ENCODE data around the gene YIPF1.

YIPF1 gene

DNA sequence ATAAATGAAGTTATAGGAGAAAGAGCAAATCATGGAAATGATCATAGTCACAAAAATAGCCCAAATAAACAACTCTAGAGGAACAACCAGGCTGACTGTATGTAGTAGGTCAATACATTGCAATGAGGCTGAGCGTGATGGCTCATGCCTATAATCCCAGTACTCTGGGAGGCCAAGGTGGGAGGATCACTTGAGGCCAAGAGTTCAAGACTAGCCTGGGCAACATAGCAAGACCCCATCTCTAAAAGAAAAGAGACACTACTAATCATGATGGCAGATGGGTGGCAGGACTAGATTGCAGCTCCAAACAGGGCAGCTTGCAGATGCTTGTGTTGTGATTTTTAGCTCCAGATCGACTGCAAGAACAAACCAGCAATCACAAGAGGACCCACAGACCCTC, 79.1 kb downstream of the YIPF1 start:
- Histone ChIP-seq H3K4me3 (ENCODE audit: low read depth in 1 of 2, low read length in 2 of 2) (no peak overlapping the region), H3K36me3 (ENCODE audit: control insufficient read depth in 1 of 2, insufficient read depth in 2 of 2, low read length in 2 of 2) (peaks cover 8 to 16% of the 10 kb centered on the region in 2 donors), H3K27ac (ENCODE audit: low read length) (no peak overlapping the region), H3K4me1 (ENCODE audit: control insufficient read depth in 1 of 2, insufficient read depth in 2 of 2, low read length in 2 of 2) (no peaks in the 10 kb centered on the region), H3K27me3 (ENCODE audit: low read depth, low read length) (no peaks in the 10 kb centered on the region), H3K9me3 (ENCODE audit: control insufficient read depth in 1 of 2, low read length in 2 of 2) (no peaks in the 10 kb centered on the region)

- Histone ChIP-seq H3K4me3 (ENCODE audit: low read depth in 1 of 2, low read length in 2 of 2) (no peak overlapping the region), H3K4me1 (ENCODE audit: control insufficient read depth in 1 of 2, insufficient read depth in 2 of 2, low read length in 2 of 2) (no peaks in the 10 kb centered on the region), H3K27ac (ENCODE audit: low read length) (no peak overlapping the region), H3K36me3 (ENCODE audit: control insufficient read depth in 1 of 2, insufficient read depth in 2 of 2, low read length in 2 of 2) (peaks cover 8 to 19% of the 10 kb centered on the region in 2 donors), H3K9me3 (ENCODE audit: control insufficient read depth in 1 of 2, low read length in 2 of 2) (no peaks in the 10 kb centered on the region), H3K27me3 (ENCODE audit: low read depth, low read length) (no peaks in the 10 kb centered on the region)
Observed at GRCh38 chr1:53810007-53810406, 79.6 kb downstream of the YIPF1 start.

DNA sequence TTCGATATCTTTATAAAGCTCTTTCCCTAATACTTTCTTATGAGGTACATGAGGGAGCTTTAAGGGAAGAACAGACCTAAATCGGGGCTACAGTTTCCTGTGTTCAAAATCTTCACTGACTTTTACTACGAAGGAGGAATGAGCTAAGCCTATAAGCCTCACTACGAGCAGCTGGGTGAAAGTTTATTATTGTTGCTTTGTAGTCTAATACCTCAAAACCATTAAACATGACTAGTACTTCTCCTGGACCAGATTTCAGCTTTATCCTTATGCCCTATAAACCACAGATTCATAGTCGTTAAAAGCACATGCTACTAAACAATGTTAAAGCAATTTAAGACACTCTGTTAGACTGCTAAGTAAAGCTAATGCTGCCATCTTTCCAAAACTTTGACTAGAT, 81.7 kb downstream of the YIPF1 start:
- Histone ChIP-seq H3K27ac (ENCODE audit: low read length) (no peak overlapping the region), H3K36me3 (ENCODE audit: control insufficient read depth in 1 of 2, insufficient read depth in 2 of 2, low read length in 2 of 2) (peaks cover 8 to 21% of the 10 kb centered on the region in 2 donors), H3K4me1 (ENCODE audit: control insufficient read depth in 1 of 2, insufficient read depth in 2 of 2, low read length in 2 of 2) (no peaks in the 10 kb centered on the region), H3K9me3 (ENCODE audit: control insufficient read depth in 1 of 2, low read length in 2 of 2) (no peaks in the 10 kb centered on the region), H3K4me3 (ENCODE audit: low read depth in 1 of 2, low read length in 2 of 2) (no peak overlapping the region), H3K27me3 (ENCODE audit: low read depth, low read length) (no peaks in the 10 kb centered on the region)

DNA sequence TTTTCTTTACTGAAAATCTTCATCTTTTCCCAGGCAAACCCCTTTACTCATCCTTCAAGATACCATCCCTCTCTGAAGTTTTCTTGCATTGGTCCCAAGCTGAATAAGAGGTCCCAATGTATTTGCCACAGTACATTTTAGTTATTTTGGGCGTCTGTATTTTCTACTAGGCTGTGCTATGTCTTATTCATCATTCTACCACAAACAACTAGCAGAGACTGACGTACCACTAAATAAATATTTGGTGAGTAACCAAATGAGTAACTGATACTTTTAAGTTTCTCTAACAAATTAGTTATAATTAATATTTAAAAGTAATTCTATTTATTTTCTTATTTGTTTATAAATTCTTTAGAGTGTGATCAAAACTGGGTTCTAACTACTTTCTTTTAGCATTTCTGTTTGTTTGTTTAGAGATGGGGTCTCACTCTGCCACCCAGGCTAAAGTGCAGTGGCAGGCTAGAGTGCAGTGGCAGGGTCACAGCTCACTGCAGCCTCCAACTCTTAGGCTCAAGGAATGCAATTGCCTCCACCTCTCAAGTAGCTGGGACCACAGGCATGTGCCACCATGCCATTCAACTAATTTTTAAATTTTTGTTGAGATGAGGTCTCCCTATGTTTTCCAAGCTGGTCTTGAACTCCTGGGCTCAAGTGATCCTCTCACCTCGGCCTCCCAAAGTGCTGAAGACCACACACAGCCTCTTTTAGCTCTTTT, 84.6 kb downstream of the YIPF1 start:
- Histone ChIP-seq H3K27ac (ENCODE audit: low read length) (no peak overlapping the region), H3K9me3 (ENCODE audit: control insufficient read depth in 1 of 2, low read length in 2 of 2) (no peaks in the 10 kb centered on the region), H3K4me1 (ENCODE audit: control insufficient read depth in 1 of 2, insufficient read depth in 2 of 2, low read length in 2 of 2) (no peaks in the 10 kb centered on the region), H3K27me3 (ENCODE audit: low read depth, low read length) (no peaks in the 10 kb centered on the region), H3K4me3 (ENCODE audit: low read depth in 1 of 2, low read length in 2 of 2) (no peak overlapping the region), H3K36me3 (ENCODE audit: control insufficient read depth in 1 of 2, insufficient read depth in 2 of 2, low read length in 2 of 2) (peaks cover 14 to 25% of the 10 kb centered on the region in 2 donors)

DNA sequence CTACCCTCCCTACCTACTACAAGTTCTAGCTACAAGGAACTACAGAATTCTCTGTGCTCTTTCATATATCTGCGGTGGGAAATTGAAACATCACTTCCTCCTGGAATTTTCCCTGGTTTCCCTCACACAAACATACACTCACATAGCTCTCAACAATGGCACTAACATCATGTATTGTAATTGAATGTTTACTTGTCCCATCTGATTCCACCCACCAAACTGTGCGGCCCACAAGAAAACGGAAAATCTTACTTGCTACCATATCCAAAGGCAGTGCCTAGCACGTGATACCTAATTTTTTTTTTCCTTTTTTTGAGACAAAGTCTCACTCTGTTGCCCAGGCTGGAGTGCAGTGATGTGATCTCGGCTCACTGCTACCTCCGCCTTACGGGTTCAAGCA, 85.4 kb downstream of the YIPF1 start:
- Histone ChIP-seq H3K36me3 (ENCODE audit: control insufficient read depth in 1 of 2, insufficient read depth in 2 of 2, low read length in 2 of 2) (peaks cover 13 to 23% of the 10 kb centered on the region in 2 donors), H3K9me3 (ENCODE audit: control insufficient read depth in 1 of 2, low read length in 2 of 2) (no peaks in the 10 kb centered on the region), H3K27ac (ENCODE audit: low read length) (no peak overlapping the region)

More for the DNA sequence above, 85.4 kb downstream of the YIPF1 start:
- no peak overlapping the region for H3K4me3 ChIP-seq (ENCODE audit: low read depth in 1 of 2, low read length in 2 of 2)
- H3K4me1 ChIP-seq (ENCODE audit: control insufficient read depth in 1 of 2, insufficient read depth in 2 of 2, low read length in 2 of 2) = no peaks in the 10 kb centered on the region
- no peaks in the 10 kb centered on the region for H3K27me3 ChIP-seq (ENCODE audit: low read depth, low read length)
